HepG2 (cell line): ENCODE data around the gene IQCE. TPM values are rescaled to one million over a fixed set of nuclear protein-coding genes. Genes with fewer than 3 reads are reported as not detected.
A peak's percentile ranks its signal among the peaks of the same experiment; 100 is the strongest.

Source experiments
- ARNT2 ChIP-seq: sonication (generic); formaldehyde crosslinking; IDR thresholded peaks from 2 replicates; pipeline ENCODE4 v1.8.0; 2022; ENCODE audit warnings: mild to moderate bottlenecking, low read depth, missing genetic modification reagents, moderate library complexity
- KIAA2018 ChIP-seq: sonication (generic); formaldehyde crosslinking; IDR thresholded peaks from 2 replicates; pipeline ENCODE4 v1.5.0; 2020; ENCODE audit warnings: mild to moderate bottlenecking, missing genetic modification reagents, borderline replicate concordance
- NFKB2 ChIP-seq: sonication (generic); formaldehyde crosslinking; IDR thresholded peaks from 2 replicates; pipeline ENCODE4 v1.4.0; 2020; ENCODE audit warnings: missing genetic modification reagents, borderline replicate concordance
- NR2C2 ChIP-seq: sonication (generic); formaldehyde crosslinking; IDR thresholded peaks from 2 replicates; pipeline ENCODE4 v1.4.0; 2020; ENCODE audit warnings: missing genetic modification reagents, mild to moderate bottlenecking, moderate library complexity, borderline replicate concordance
- PHF5A ChIP-seq: IDR thresholded peaks from one replicate; pipeline ENCODE4 v1.6.1; 2018; ENCODE audit warnings: low read depth, missing genetic modification reagents; ENCODE audit not compliant: unreplicated experiment
- SALL2 ChIP-seq: sonication (generic); formaldehyde crosslinking; IDR thresholded peaks from 2 replicates; pipeline ENCODE4 v1.8.1; 2023; ENCODE audit warnings: mild to moderate bottlenecking, missing genetic modification reagents, inconsistent platforms
- TARDBP ChIP-seq: sonication (generic); formaldehyde crosslinking; IDR thresholded peaks from 2 replicates; pipeline ENCODE4 v1.8.0; 2022; ENCODE audit warnings: mild to moderate bottlenecking, missing genetic modification reagents
- TCF7L2 ChIP-seq: IDR thresholded peaks from 2 replicates; pipeline ENCODE4 v1.6.1; 2011; ENCODE audit warnings: mild to moderate bottlenecking, low read depth, low read length, moderate library complexity
- ZNF747 ChIP-seq: sonication (generic); formaldehyde crosslinking; IDR thresholded peaks from 2 replicates; pipeline ENCODE4 v1.8.1; 2023; ENCODE audit warnings: missing genetic modification reagents, mild to moderate bottlenecking, borderline replicate concordance
- ZNF772 ChIP-seq: sonication (generic); formaldehyde crosslinking; IDR thresholded peaks from 2 replicates; pipeline ENCODE4 v1.5.0; 2020; ENCODE audit warnings: mild to moderate bottlenecking, missing genetic modification reagents
- polyA plus RNA-seq, 8 experiments: library from polyadenylated mRNA; depleted of rRNA in 3 of 8; stranded (reverse) in 7 of 8; unstranded in 1 of 8; fragments of >200 nt; fragmentation: Illumina TruSeq in 4 of 8; extraction: Trizol in 4 of 8; gene quantifications; 2 replicates each; pipeline versions ENCODE4 v1.2.1 to v1.2.3, GENCODE V29; 2011 to 2016; ENCODE audit warnings: low read depth in 4 of 8, missing spikeins in 1 of 8, mixed read lengths in 1 of 8; ENCODE audit not compliant: insufficient read depth in 1 of 8
- total RNA-seq, 5 experiments: library from RNA; depleted of rRNA; stranded (reverse); fragments of >200 nt; fragmentation: Illumina TruSeq; extraction: Trizol; gene quantifications; 2 replicates each; pipeline ENCODE4 v1.2.3, GENCODE V29; 2016; ENCODE audit warnings: low read depth in 1 of 5
- TF ChIP-seq, protein P1 (sequence below): sonication (generic); formaldehyde crosslinking; IDR thresholded peaks from 2 replicates; pipeline ENCODE4 v1.8.1; 2023; ENCODE audit warnings: mild to moderate bottlenecking, missing genetic modification reagents, borderline replicate concordance
- TF ChIP-seq, protein P2 (sequence below): sonication (generic); formaldehyde crosslinking; IDR thresholded peaks from 2 replicates; pipeline ENCODE4 v1.4.0; 2020; ENCODE audit warnings: missing genetic modification reagents
- TF ChIP-seq, protein P3 (sequence below): sonication (generic); formaldehyde crosslinking; IDR thresholded peaks from 2 replicates; pipeline ENCODE4 v1.4.0; 2020; ENCODE audit warnings: missing genetic modification reagents

Gene IQCE
- total and polyA plus RNA-seq, 2 of the 13 experiments (the other 11 are each of a cell fraction or from before 2014, with no cell fraction given): 1.5 to 2.5 TPM

DNA sequence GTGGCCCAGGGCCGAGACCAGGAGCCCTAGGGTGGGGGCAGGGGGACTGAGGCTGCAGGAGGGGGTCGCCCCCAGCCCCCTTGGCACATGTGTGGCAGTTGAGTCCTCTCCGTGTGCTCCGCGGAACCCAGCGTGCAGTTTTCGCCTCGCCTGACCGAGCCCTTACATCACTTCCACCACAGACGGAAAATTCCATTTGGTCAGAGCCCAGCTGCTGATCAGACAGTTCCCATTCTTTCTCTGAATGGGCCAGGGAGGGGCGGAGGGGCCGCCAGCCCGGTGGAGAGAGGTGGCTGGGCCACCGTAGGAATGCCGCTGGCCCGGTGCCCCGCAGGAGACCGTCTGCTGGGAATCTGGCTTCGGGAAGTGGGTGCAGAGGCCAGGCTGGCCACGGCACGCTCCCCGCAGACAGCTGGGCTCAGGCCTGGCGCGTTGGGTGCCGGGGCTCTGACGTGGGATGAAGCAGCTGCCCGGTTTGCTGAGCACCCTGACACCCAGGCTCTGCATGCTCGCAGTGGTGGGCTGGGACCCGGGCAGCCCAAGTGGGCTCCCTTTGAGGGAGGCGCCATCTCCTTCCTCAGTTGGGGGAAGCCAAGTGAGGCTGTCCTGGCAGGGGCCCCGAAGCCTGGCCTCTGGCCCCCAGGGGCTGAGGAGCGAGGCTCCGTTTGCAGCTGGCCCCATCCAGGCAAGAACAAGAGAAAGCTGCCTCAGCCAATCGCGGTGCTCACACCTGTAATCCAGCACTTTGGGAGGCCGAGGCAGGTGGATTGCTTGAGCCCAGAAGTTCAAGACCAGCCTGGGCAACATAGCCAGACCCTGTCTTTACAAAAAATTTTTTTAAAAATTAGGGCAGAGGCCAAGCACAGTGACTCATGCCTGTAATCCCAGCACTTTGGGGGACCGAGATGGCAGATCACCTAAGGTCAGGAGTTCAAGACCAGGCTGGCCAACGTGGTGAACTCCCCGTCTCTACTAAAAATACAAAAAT is 82.9 kb downstream of the IQCE start (continued):
- TF ChIP-seq TARDBP (peak; percentile 26; the same call in 1 of the 2 replicates), NFKB2 (CRISPR knock-in tag) (peak; percentile 73; the same call in 1 of the 2 replicates), KIAA2018 (CRISPR knock-in tag) (no peak), ZNF747 (CRISPR knock-in tag) (no peak), PHF5A (CRISPR knock-in tag) (no peak), SALL2 (CRISPR knock-in tag) (no peak), ARNT2 (CRISPR knock-in tag) (no peak), ZNF772 (peak; percentile 60; the same call in 1 of the 2 replicates), TCF7L2 (no peak), NR2C2 (CRISPR knock-in tag) (no peak)
- TF ChIP-seq, protein P1, sequence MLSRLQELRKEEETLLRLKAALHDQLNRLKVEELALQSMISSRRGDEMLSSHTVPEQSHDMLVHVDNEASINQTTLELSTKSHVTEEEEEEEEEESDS (CRISPR knock-in tag): no peak
- TF ChIP-seq, protein P2, sequence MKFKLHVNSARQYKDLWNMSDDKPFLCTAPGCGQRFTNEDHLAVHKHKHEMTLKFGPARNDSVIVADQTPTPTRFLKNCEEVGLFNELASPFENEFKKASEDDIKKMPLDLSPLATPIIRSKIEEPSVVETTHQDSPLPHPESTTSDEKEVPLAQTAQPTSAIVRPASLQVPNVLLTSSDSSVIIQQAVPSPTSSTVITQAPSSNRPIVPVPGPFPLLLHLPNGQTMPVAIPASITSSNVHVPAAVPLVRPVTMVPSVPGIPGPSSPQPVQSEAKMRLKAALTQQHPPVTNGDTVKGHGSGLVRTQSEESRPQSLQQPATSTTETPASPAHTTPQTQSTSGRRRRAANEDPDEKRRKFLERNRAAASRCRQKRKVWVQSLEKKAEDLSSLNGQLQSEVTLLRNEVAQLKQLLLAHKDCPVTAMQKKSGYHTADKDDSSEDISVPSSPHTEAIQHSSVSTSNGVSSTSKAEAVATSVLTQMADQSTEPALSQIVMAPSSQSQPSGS (CRISPR knock-in tag): peak; percentile 65
- TF ChIP-seq, protein P3, sequence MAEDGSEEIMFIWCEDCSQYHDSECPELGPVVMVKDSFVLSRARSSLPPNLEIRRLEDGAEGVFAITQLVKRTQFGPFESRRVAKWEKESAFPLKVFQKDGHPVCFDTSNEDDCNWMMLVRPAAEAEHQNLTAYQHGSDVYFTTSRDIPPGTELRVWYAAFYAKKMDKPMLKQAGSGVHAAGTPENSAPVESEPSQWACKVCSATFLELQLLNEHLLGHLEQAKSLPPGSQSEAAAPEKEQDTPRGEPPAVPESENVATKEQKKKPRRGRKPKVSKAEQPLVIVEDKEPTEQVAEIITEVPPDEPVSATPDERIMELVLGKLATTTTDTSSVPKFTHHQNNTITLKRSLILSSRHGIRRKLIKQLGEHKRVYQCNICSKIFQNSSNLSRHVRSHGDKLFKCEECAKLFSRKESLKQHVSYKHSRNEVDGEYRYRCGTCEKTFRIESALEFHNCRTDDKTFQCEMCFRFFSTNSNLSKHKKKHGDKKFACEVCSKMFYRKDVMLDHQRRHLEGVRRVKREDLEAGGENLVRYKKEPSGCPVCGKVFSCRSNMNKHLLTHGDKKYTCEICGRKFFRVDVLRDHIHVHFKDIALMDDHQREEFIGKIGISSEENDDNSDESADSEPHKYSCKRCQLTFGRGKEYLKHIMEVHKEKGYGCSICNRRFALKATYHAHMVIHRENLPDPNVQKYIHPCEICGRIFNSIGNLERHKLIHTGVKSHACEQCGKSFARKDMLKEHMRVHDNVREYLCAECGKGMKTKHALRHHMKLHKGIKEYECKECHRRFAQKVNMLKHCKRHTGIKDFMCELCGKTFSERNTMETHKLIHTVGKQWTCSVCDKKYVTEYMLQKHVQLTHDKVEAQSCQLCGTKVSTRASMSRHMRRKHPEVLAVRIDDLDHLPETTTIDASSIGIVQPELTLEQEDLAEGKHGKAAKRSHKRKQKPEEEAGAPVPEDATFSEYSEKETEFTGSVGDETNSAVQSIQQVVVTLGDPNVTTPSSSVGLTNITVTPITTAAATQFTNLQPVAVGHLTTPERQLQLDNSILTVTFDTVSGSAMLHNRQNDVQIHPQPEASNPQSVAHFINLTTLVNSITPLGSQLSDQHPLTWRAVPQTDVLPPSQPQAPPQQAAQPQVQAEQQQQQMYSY: no peak
